SH-SY5Y (cell line): Measurements from ENCODE around the gene EEFSEC.

ENCODE experiments used
- GATA2 ChIP-seq: IDR thresholded peaks from 2 replicates; pipeline ENCODE4 v1.6.1; 2011; ENCODE audit warnings: mild to moderate bottlenecking, low read depth, low read length
- GATA3 ChIP-seq: IDR thresholded peaks from 2 replicates; pipeline ENCODE4 v1.6.1; 2011; ENCODE audit warnings: low read depth, mild to moderate bottlenecking, low read length, moderate library complexity

DNA sequence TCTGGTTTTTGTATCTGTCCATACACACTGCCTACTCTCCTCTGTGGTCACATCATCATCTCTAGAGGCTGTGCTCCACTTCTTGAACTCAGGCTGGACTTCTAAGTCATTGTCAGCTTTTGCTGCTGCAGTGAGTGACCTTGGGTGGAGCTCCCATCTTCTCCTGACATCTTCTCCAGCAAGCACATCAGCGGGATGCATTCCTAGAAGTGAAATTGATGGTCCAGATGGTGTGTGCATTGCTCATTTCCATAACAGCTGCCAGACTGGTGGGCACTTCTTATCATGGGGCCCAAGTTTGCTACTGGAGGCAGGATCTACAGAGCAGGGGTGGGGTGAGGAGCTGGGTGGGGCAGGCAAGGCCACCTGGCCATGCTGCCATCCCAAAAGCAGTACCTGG is 203.5 kb downstream of the EEFSEC start:
- TF ChIP-seq GATA3 (no peak), GATA2 (no peak)
